ENCODE measurements around the gene FAM221B.
A peak's percentile ranks its signal among the peaks of the same experiment; 100 is the strongest.

Gene FAM221B, protein sequence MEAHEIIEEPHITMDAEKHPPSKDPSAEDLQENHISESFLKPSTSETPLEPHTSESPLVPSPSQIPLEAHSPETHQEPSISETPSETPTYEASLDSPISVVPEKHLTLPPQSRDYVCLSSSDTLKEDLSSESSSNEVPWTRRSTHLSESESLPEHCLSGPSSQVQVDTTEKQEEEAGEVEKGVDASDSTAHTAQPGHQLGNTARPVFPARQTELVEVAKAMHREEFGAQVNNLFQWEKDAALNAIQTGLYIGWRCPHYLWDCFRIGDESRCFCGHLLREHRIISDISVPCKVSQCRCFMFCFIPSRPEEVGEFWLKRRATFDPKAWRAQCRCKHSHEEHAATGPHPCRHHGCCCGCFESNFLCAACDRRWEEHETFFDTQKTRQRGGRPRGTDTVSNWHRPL

DNA sequence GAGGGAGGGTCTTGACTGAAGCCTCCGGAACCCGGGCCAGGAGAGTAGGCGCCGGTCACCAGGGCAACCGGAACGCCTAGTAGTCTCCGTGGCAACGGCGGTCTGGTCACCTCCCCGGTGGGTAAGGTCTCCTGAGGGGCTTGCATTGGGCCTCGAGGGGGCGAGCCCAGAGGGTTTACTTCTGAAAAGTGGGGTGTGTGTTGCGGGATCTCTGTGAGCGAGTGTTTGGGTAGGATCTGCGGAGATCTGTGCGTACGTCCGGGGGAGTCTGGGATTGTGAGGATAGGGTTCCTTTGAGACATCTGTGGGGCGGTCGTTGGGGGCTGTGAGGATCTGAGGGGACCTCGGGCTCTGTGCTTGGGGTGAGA is at the start of gene FAM221B:
Gene FAM221B, minus strand, starts transcription at position 17 of the 368 bp plus-strand sequence. CDS start 2,571 bp downstream, outside the sequence.
- DNase-seq: peak; percentile 41

DNA sequence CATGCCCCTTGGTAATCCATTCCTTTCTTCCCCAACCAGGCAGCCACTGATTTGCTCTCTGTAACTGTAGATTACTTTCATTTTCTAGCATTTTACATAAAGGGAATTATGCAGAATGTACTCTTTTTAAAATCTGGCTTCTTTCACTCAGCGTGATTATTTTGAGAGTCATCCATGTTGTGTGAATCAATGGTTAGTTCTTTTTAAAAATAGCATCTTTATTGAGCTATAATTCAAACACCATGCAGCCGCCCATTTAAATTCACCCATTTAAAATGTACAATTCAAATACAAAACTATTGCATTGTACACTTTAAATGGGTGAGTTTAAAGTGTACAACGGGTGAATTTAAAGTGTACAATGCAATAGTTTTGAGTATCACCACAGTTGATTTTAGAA is 44.0 kb upstream of the FAM221B start:
- no peak for DNase-seq

DNA sequence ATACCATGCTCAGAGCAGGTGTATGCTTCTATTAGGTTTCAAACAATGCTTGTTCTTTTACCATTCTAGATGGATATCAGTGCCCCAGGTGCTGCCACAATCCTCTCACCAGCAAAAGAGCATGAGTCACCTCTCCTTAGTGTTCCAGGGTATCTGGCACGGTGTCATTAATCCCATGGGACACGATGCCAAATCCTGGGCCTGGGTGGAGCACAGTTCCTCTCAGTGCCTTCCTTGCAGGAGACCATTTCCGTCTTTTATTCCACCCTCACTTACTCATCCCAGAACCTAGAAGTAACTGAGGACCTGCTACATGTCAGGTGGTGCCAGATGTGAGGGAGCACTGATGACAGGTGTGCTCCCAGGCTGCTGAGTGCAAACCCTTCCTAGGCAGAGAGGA is 43.0 kb upstream of the FAM221B start:
- DNase-seq: no peak

DNA sequence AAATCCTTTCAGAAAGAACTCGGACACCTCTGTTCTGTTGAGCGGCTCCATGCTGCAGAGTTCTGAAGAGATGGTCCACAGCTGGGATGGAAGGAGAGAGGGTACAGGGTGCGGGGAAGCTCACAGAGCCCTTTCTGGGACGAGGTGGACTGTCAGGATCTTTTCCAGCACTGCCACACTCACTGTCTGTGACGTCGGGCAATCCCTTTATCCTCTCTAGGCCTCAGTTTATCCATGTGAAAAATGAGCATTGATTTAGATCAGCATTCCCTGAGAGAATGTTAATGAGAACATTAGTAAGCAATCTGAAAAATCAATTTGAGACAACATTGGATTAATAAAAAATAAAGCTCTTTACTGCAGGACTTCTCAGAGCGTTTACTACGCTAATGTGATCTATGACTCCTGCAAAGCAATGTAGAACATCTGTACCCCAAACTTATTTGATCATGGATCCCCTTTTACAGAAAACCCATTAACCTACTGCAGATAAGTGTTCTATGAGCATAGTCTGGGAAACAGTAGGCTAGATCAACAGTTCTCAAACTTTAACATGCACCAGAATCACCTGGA is 41.9 kb upstream of the FAM221B start, which contains the start of gene OR13J1:
Gene OR13J1, minus strand, starts transcription at position 51 of the 573 bp plus-strand sequence. Its CDS starts 0 bp downstream, at position 51.
- no peak for DNase-seq

DNA sequence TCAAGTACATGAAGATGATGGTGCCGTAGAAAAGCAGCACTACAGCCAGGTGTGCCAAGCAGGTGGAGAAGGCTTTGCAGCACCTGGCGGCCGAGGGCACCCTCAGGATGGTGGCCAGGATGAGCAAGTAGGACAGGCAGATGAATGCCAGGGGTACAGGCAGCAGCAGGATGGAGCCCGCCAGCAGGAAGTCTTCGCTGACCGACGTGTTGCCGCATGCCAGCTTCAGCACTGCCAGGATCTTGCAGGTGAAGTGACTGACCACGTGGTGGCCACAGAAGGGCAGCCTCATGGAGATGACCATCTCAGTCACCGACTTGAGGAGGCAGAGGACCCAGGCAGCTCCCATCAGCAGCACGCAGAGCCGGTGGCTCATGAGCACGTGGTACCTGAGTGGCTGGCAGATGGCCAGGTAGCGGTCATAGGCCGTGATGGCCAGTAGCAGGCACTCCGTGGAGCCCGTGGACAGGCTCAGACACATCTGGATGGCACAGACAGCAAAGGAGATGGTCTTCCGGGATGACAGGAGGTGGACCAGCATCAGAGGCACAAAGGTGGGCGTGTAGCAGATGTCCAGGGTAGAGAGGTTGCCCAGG is 41.2 kb upstream of the FAM221B start:
- DNase-seq: no peak

DNA sequence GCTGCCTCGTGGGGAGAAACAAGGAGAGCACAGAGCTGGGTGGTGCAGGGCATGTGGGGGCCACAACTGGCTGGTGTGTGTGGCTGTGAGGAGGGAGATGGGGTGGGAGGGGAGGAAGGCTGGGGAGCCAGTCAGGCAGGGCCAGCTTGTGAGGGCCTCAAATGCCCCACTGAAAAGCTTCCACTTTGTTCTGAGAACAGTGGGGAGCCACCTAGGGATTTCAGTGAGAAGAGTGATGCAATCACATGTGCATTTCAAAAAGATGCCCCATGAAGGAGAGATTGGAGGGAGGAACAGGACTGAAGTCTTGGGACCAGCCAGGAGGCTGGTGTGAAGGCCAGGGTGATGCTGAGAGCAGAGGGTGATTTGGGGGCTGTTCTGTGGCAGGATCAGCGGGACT is 40.4 kb upstream of the FAM221B start:
- no peak for DNase-seq

DNA sequence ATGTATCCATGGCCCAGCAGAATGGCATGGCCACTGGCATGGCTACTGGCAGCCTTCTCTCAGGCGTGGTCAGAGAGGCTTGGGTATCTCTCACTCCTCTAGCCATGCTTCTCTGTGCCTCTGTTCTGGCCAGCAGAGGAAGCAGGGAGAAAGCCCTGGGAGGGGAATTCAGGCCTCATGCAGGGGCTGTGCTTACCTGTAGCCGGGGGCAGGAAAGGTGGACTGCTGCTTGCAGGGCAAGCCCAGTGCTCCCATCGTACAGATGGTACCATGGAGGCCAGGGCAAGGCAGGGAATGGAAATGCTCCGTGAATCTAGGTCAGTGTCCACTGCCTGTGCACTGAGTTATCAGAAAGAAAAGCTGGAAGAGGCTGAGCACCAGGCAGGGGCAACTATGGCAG is 39.0 kb upstream of the FAM221B start:
- no peak for DNase-seq

DNA sequence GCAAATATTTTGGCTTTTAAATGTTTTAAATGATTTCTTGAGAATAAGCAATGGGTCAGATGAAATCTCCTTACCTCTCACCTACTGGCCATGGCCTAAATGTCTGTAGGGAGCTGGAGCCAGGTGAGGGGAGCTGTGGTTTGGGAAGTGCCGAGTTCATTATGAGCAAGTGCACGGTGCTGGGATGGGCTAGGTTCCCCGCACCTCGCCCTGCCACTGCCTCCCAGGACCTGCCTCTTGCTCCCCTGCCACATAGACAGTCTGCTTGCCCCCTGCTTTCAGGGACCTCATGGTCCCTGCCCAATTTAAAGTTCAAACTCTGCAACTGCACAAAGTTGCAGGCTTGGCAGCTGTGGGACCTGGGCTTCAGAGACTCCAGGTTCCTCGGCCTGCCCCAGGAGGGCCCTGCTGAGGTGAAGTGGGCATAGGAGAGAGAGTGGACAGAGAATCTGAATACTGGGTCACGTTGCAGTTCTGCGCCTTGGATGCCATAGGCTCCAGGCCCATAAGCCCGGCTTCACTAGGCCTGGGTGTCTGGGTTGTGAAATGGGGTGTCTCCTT is 36.2 kb upstream of the FAM221B start:
- no peak for DNase-seq

DNA sequence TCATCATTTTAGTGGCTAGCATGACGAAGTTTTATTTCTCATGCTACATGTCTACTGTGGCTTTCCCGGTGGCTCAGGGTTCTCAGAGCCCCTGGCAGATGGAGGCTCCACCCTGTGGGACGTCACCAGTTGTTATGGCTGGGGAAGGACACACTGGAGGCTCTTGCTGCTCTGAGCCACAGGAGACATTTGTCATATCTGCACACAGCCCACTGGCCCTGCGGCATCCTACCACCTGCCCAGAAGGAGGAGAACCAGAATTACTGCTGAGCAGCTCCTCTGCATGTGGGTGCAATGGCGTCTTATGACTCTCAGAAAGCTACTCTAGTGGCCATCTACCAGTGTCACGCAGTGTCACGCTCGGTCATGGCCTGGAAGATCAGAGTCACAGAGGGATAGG is 35.1 kb upstream of the FAM221B start:
- DNase-seq: no peak

DNA sequence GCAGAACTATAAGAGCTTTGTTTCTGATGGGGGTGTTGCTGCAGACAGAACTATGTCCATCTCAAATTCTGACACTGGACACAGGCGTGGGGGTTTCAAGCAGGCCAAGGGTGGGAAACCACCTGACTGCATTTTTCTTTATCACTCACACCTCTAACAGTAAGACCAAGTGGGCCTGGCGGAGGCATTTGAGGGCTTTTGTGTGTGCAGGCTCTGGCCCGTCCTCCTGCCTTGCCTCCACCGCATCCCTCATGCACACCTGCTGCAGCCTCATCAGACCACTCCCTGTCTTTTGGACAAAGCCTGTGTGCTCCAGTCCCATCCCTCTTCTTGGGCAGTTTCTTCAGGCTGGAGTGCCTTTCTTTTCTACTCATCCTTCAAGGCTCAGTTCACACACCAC is 33.8 kb upstream of the FAM221B start:
- DNase-seq: no peak

DNA sequence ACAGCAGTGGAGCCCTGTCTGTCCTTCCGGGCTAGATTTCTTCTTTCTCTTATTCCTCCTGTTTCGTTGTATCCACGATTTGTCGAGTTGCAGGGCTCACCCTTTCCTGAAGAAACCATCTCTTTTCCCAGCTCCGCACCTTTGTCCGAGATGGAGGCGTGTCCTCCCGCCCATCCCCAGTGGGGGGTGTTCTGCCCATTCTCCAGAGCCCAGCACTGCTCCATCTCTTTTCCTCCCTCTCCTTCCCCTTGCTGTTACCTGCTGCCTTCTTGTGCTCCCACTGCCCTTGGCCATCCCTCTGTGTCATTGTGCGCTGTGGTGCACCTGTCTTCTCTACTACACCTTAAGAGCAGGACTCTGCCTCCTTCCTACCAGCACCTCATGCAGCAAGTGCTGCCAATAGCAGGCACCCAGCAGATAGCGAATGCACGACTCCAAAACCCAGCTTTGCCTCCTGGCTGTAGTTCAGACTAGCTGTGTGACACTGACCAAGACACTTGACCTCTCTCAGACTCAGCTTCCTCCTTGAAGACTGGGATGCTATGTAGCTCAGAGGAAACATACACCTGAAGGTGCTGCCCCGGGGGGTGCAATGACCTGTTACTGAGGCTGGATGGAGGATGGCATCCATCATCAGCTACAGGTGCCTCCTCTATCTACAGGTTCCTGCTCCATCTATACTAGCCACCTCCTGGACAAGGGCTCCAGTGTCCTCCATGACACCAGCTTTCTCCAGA is 32.8 kb upstream of the FAM221B start:
- no peak for DNase-seq

DNA sequence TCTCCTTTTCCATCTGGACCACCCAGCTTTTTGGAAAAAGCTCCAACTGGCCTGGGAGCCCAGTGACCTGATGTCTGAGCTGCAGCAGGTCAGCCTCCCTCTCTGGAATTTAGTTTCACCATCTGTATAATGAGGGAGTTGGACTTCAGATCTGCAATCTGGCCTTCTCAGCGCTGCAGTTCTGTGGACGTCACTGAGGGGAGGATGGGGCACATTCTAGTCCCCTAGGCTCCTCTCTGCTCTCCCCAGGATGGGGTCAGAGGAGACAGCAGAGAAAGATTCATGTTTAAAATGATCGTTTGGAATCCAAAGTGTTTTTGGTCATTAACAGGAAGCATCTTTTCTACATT is 31.4 kb upstream of the FAM221B start:
- DNase-seq: no peak

DNA sequence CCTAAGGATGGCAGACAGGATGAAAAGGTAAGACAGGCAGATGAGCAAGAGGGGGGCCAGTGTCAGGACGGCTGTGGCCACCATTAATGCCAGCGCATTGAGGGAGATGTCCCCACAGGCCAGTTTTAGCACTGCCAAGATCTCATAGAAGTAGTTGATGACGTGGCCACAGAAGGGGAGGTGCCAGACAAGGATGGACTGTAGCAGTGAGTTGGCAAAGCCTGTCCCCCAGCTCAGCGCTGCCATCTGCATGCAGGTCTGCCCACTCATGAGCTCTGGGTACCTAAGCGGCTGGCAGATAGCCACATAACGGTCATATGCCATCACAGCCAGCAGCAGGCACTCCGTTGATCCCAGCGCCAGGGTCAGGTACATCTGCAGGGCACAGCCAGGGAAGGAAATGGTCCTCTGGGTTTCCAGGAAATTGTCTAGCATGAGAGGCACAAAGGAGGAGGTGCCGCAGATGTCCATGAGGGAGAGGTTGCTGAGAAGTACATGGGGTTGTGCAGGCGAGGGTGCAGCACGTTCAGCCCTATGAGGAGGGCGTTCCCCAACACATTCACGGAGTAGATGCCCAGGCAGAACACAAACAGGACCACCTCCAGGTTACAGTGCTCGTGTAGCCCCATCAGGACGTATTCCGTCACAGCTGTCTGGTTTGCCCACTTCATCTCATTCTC is 30.9 kb upstream of the FAM221B start:
- no peak for DNase-seq

DNA sequence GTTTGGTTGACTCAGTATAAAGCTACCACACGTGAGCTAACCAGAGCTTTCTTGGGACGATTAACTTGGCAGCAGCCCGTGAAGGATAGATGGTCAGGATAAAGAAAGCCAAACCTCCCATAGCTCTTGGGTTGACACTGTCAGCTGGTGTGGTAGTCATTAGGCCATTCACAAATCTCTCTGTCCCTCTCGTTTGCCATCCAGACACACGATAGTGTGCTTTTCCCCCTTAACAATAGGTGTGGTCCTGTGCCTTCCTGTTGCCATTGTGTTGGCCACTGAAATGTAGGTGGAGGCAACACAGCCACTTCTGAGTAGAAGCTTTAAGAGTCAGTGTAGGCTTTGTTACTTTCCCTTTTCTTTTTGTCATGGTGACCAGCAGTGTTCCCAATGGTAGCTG is 29.9 kb upstream of the FAM221B start:
- no peak for DNase-seq

DNA sequence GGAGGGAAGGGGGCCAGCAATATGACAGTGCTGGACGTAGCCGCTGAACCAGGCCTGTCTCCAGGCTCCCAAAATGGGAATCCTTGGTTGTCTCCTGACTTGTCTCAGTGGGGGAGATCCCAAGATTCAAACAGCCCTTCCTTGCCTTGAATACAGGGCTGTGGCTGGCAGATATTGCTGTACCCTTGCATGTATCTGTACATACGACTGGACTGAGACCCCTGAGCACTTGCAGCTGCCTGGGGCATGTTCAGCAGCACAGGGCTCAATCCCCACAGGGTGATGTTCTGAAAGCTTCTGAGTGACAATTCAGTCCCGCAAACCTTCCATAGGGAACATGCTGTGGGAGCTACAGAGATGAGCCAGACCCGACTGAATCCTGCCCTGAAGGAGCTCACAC is 28.4 kb upstream of the FAM221B start:
- no peak for DNase-seq

DNA sequence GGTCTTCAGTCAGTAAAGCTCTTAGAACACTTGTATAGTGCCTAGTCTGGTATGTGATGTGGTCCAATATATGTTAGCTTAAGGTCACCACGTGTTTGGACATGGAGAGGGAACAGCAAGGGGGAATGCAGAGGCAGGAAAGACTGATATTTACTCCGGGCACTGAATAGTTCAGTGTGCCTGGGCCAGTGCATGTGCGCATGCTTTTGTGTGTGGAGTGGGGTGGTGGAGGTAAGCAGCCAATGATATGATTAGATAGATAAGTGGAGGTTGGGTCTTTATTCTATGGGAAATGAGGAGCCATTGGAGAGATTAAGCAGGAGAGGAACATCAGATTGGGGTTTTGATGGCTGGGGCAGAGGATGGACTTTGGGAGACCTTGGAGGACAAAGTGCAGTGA is 27.7 kb upstream of the FAM221B start:
- no peak for DNase-seq

DNA sequence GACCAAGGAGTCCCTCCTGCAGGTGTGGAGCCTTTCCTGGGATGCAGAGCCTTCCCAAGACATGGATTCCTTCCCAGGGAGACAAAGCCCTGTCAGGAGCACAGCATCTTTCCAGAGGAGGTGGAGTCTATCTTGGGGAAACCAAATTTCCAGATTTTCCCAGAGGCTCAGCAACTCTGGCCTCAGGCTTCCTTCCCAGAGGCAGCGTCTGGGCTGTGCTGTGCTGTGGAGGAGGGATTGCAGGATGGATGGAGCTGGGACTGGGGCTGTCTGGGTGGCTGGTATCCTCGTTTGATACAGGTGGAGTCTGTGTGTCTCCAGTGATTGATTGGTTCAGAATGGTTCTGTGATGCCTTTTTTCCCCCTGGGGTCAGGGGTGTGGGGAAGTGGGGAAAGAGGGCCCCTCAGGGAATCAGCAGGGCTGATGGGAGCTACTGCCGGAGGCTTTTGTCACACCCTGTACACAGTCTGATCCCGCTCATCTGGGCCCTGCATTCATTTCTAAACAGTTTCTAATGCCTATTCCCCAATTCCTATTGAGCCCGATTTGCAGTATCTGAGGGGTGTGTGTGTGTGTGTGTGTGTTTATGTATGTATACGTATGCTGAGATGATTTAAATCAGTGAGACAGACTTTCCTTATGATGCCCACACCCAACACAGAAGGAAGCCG is 25.7 kb upstream of the FAM221B start:
- DNase-seq: no peak

DNA sequence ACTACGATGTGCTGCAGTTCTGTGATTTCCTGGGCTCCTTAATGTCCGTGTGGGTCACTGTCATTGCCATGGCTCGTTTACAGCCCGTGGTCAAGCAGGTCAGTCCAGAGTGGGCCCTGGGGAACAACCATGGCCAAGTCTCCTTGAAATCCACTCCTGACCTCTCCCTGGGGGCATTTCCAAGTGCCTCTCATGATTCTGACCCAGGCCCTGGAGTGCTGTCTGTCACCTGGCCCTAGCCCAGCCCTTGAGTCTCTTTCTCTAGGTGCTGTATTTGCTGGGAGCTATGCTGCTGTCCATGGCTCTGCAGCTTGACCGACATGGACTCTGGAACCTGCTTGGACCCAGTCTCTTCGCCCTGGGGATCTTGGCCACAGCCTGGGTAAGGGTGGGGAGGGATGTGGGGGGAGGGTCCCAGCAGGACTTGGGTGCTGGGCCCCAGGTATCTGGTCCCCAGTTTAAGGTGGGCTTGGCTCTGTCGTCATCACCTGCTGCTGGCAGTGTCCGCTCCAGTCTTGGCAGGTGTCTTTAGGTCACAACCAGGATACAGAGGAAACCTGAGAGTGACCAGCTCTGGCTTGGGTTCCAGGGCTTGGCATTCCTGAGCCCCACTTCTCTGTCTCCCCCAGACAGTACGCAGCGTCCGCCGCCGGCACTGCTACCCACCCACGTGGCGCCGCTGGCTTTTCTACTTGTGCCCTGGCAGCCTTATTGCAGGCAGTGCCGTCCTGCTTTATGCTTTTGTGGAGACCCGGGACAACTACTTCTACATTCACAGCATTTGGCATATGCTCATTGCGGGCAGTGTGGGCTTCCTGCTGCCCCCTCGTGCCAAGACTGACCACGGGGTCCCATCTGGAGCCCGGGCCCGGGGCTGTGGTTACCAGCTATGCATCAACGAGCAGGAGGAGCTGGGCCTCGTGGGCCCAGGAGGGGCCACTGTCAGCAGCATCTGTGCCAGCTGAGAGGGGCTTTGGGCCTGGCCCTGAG is 24.6 kb upstream of the FAM221B start:
- DNase-seq: no peak

DNA sequence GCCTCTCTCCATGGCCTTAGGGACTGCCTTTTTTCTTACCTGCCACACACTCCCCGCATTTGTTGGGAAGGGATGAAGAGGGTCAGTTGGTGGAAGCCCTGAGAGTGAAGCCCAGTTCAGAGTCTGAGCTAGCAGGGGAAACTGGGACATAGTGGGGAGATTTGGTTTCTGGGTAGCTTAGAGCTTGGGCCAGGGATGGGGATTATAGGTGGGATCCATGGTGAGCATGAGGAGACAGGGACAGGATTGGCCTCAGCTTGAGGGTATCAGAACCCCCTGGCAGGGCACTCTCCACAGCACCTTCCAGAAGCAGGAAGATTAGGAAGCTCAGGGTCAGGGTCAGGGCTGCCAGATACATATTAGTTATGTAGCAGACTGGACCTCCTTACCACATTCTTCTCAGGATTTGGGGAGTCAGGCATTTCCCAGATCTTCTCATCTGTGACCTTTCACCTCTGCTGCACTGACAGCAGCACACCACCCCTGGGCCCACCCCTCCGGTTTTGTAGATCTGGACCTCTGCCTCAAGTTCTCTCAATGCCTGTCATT is 23.8 kb upstream of the FAM221B start:
- DNase-seq: no peak

DNA sequence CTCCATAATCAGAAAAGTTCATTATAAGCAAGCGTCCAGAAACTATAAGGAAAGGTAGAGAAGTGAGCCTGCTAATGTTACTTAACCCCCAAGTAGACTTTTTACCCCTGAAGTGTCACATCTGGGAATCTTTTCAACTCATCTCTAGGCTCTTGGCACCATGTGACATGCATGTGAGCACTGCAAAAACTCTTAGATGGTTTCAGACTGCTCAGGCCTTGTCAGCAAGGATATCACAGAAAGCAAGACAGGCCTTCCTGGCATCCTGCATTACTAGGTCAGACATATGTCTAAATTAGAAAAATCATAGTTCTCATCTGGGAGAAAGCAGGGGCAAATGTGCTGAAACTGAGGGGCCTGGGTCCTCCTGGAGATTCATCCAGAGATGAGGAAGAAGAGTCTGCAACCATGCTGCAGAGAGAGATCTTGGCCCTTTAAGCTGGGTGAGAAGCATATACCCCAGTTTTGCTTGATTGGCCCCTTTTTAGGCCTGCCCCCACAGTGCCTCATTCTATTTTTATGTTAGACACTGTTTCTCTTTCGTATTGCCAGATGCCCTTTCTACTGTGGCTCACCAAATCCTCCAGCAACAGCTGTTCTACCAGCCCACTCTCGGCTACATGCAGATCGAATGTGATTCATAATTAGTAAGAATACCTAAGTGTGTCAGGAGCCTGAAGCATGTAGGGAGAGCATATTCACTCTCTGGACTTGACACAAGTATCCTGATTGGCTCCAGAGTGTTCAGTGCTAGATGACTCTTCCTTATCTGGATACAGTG is 19.4 kb upstream of the FAM221B start:
- no peak for DNase-seq

Data from NCI-H345 (cell line).